ENCODE measurements around the gene INTS6.

DNA sequence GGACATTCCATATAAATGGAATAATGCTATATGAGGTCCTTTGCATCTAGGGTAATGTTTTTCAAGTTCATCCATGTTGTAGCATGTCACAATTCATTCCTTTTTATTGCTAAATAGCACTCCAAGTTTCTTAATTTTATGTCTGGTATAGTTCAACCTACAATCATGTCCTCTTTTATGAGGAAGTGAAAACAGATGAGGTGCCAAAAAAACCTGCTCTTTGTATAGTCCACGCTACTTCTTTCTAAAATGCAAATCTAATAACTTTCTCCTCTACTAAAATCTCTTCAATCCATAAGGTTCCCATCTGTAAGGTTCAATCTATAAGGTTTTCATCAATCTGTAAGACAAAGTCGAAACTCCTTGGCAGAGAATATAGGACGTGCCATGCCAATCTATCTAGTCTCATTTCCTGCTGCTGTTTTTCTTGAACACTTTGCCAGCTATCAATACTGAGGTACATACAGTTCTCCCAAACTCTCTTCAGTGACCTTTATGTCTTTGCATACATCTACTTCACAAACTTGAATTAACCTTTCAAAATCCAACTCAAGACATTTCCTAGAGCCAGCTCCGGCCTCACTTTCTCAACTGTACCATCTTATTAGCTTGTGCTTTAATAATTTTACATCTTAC, 33.7 kb downstream of the INTS6 start:
- TF ChIP-seq, protein P1, sequence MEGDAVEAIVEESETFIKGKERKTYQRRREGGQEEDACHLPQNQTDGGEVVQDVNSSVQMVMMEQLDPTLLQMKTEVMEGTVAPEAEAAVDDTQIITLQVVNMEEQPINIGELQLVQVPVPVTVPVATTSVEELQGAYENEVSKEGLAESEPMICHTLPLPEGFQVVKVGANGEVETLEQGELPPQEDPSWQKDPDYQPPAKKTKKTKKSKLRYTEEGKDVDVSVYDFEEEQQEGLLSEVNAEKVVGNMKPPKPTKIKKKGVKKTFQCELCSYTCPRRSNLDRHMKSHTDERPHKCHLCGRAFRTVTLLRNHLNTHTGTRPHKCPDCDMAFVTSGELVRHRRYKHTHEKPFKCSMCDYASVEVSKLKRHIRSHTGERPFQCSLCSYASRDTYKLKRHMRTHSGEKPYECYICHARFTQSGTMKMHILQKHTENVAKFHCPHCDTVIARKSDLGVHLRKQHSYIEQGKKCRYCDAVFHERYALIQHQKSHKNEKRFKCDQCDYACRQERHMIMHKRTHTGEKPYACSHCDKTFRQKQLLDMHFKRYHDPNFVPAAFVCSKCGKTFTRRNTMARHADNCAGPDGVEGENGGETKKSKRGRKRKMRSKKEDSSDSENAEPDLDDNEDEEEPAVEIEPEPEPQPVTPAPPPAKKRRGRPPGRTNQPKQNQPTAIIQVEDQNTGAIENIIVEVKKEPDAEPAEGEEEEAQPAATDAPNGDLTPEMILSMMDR (IDR thresholded peaks at IDR 0.05; ENCODE audit: low read depth, low read length, poor library complexity, severe bottlenecking): no peak
- TF ChIP-seq EZH2phosphoT487 (IDR thresholded peaks at IDR 0.05; ENCODE audit: borderline replicate concordance, low read length): no peak
